HG02588 (cell line): ENCODE measurements around the gene ZEB1.
"Not testable (repeated sequence)": the region's sequence is repeated elsewhere in the genome, so short reads cannot be mapped to it uniquely, and the experiment has no call there.

Experiments
- ATAC-seq: cut with Tn5 transposase; IDR thresholded peaks from one replicate; pipeline ENCODE4 v1.9.1; 2021; ENCODE audit warnings: mild to moderate bottlenecking, moderate library complexity; ENCODE audit not compliant: unreplicated experiment

Gene ZEB1

DNA sequence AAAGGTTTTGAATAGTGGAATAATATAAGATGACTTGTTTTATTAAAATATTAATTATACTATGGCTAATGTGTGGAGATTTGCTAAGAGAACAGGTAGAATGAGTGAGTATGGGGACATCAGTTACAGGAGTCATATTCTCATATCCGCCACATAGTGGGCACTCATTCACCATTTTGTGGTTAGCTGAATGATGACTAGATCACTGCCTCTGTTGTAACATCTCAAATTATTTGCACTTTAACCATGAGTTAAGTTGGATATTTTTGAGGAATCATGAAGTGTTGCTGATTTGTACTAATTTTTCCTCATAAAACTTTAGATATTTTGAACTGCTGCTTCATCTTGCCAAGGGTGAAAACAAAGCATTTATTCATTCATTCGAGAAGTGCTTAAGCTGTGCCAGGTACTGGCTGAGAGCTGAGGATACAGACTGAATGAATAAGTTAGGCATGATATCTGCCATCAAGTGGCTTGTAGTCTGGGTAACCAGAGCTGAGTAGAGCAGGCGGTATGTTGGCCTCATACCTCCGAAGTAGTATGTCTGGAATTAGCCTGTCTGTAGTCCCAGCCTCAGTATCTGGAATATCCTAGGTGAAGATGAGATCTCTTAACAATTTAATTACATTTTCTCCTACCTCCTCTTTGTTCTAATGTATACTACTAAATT, 100.5 kb downstream of the ZEB1 start:
- no peak for ATAC-seq

GRCh38 chr10:31421322-31421721, 102.3 kb downstream of the ZEB1 start:
- no peak for ATAC-seq

DNA sequence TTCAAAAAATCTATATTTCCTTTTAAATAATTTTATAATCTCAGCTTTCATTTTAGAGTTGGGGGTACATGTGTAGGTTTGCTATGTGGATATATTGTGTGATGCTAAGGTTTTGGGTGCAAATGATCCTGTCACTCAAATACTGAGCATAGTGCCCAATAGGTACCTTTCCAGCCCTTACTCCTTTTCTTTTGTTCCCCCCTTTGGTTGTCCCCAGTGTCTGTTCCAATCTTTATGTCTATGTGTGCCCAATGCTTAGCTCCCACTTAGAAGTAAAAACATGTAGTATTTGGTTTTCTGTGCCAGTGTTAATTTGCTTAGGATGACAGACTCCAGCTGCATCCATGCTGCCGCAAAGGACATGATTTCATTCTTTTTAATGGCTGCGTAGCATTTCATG, 103.6 kb downstream of the ZEB1 start:
- ATAC-seq = no peak

DNA sequence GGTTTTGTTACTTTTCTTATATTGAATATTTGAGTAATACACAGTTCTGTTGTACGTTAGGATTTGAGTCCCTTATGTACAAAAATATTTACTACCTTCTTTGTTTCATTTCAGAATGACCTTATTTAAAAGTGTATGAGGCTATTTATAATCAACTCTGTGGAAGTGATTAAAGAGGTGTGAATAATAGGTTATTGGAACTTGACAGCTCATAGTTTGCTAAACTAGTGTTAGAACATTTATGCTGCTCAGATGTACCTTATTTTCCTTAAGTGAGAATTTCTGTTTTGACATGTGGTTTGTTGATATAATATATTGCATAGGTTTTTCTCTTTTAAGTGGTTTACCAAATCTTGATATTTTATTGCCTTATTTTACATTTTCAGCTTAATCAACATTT, 105.5 kb downstream of the ZEB1 start:
- no peak for ATAC-seq

DNA sequence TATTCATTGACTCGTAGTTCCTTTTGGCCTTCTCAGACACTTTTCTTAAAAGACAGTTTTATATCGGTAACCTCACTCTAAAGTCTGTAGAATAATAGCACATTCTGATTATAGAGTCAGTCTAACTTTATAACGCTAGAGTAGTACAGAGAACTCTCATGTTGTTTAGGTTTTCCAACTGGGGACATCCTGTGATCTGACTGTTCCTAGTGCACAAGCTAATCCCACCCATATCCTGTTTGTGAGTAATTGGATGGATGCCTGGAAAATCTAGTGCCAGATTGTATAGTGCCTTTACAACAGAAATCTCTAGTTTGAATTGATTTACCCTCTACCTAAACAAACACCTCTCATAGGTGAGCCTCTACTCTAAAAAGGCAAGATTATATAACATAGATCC, 107.4 kb downstream of the ZEB1 start:
- ATAC-seq = no peak

GRCh38 chr10:31427334-31427733, 108.3 kb downstream of the ZEB1 start:
- ATAC-seq = not testable (repeated sequence)

DNA sequence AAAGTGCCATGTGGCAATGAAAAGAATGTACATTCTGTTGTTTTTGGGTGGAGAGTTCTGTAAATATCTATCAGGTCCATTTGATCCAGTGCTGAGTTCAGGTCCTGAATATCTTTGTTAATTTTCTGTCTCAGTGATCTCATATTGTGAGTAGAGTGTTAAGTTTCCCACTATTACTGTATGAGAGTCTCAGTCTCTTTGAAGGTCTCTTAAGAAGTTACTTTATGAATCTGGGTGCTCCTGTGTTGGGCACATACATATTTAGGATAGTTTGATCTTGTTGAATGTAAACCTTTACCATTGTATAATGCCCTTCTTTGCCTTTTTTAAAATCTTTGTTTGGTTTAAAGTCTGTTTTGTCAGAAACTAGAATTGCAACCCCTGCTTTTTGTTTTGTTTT, 109.5 kb downstream of the ZEB1 start:
- not testable (repeated sequence) for ATAC-seq

- no peak for ATAC-seq
Measured at GRCh38 chr10:31431021-31431420, 112.0 kb downstream of the ZEB1 start.

DNA sequence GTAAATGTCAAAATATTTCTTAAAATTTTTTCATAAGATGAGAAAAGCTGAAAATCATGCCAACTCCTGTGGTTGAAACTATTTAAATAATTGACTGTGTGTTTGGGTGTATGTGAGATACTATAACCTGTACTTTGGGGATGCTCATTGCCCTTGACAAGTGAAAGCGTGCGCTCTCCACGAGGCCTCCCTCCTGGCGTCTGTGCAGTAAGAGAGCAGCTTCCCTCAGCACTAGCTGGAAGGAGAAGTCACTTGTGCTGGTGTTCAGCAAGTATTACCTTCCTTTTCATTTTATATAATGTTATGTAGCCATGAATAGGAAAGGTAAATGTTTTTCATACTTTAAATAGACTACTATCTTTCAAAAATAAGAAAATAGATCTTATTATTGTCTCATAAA, 118.9 kb downstream of the ZEB1 start:
- no peak for ATAC-seq

- no peak for ATAC-seq
Measured at GRCh38 chr10:31451766-31452165, 132.8 kb downstream of the ZEB1 start.

- ATAC-seq = no peak
Measured at GRCh38 chr10:31456468-31456867, 137.5 kb downstream of the ZEB1 start.

GRCh38 chr10:31457858-31458257, 138.8 kb downstream of the ZEB1 start:
- no peak for ATAC-seq

DNA sequence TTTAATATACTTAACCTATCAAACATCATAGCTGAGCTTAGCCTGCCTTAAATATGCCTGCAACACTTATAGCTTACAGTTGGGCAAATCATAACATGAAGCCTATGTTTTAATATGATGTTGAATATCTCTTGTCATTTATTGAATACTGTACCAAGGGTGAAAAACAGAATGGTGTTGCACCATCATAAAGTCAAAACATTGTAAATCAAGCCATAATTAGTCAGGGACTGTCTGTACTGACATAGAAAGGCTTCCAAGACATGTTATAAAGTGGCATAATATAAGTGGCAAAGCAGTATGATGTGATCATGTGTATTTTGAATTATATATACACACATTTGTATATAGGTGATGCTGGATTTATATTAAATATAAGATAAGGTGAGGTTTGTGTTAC, 140.0 kb downstream of the ZEB1 start:
- ATAC-seq = no peak

DNA sequence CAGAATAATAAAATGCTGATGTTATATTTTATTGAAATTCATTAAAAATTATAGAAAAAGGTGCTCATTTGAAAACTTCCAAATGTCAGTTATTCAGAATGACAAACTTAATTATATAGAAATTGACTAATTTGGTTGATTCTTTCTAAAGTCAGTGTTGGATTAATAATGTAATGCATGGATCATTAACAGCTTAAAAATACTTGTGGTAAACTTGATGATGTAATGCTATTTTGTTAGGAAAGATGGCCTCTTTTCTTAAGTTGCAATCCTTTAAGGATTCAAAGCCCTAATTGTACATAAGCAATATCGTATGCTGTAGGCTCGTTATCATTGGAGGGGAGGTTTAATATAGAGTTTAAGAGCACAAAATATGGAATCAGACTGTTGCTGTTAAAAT, 141.2 kb downstream of the ZEB1 start:
- no peak for ATAC-seq

DNA sequence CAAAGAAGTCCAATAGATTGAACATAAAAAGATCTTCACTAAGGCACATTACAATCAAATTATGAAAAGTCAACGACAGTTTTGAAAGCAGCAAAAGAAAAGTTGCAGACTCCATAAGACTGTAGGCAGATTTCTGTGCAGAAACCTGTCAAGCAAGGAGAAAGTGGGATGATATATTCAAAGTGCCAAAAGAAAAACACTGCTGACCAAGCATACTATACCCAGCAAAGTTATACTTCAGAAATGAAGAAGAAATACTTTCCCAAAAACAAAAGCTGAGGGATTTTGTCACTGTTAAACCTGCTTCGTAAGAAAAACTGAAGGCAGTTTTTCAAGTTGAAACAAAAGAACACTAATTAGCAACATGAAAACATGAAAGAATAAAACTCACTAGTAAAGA, 145.5 kb downstream of the ZEB1 start:
- ATAC-seq = no peak

GRCh38 chr10:31466313-31466712, 147.3 kb downstream of the ZEB1 start:
- no peak for ATAC-seq

- no peak for ATAC-seq
Measured at GRCh38 chr10:31467791-31468535, 148.9 kb downstream of the ZEB1 start.

DNA sequence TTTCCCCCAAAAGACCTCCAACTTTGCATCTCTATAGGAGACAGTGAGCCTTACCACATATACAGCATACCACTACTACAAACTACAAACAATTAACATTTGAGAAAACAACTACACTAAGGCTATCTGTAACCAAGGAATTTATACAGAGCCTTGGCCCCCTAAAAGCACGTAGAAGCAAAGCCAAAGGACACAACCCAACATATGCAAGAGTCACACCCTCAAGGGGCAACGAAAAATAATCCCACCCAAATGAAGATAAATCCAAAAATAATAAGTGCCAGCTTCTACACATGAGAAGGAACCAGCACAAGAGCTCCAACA, 149.5 kb downstream of the ZEB1 start:
- ATAC-seq = no peak

DNA sequence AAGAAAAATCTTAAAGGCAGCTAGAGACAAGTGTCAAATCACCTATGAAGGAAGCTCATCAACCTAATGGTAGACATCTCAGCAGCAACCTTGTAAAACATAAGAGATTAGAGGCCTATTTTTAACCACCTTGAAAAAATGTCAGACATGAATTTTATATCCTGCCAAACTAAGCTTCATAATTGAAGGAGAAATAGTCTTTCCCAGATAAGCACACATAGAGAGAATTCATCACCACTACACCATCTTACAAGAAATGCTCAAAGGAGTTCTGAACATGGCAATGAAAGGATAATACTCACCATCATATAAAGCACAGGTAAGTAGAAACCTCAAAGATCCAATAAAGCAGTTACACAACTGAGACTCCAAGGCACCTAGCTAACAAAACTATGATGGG, 156.5 kb downstream of the ZEB1 start:
- ATAC-seq = no peak

- ATAC-seq = no peak
Measured at GRCh38 chr10:31476088-31476487, 157.1 kb downstream of the ZEB1 start.

DNA sequence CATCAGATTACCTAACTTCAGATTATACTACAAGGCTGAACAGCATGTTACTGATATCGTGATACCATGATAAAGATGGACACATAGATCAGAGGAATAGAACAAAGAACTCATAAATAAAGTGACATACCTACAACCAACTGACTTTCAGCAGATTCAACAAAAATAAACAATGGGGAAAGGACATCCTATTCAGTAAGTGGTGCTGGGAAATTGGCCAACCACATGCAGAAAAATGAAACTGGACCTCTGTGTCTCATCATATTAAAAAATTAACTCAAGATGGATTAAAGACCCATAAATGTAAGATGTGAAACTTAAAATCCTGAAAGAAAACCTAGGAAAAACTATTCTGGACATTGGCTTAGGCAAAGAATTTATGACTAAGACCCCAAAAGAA, 158.6 kb downstream of the ZEB1 start:
- no peak for ATAC-seq

- ATAC-seq = no peak
Measured at GRCh38 chr10:31479752-31480151, 160.7 kb downstream of the ZEB1 start.

- ATAC-seq = no peak
Measured at GRCh38 chr10:31483546-31483945, 164.5 kb downstream of the ZEB1 start.
